Smooth muscle cell (in vitro differentiated cells): Measurements from ENCODE around the gene CFAP20DC. TPM values are rescaled to one million over a fixed set of nuclear protein-coding genes. Genes with fewer than 3 reads are reported as not detected.

Experiments
- DNase-seq: peaks from one replicate; lab custom pipeline; 2025; ENCODE audit not compliant: unreplicated experiment; lab: John Stamatoyannopoulos, UW
- H2AFZ ChIP-seq: fragments of 200-600 bp; sonication (generic); 2 replicates; pipeline ENCODE4 v1.6.0; 2016; ENCODE audit warnings: antibody characterized with exemption, low read depth, mild to moderate bottlenecking
- H3F3A ChIP-seq: fragments of 200-600 bp; sonication (generic); 2 replicates; pipeline ENCODE4 v1.6.0; 2017; ENCODE audit warnings: antibody characterized with exemption, low read depth
- H3K27ac ChIP-seq: fragments of 200-600 bp; sonication (generic); 2 replicates; pipeline ENCODE4 v1.5.1; 2016; ENCODE audit warnings: low read depth, mild to moderate bottlenecking
- H3K27me3 ChIP-seq: fragments of 200-600 bp; sonication (generic); 2 replicates; pipeline ENCODE4 v1.6.1; 2016; ENCODE audit warnings: low read depth, mild to moderate bottlenecking
- H3K36me3 ChIP-seq: fragments of 200-600 bp; sonication (generic); 2 replicates; pipeline ENCODE4 v1.5.1; 2016; ENCODE audit warnings: low read depth
- H3K4me1 ChIP-seq: fragments of 200-600 bp; sonication (generic); 2 replicates; pipeline ENCODE4 v1.5.1; 2016; ENCODE audit warnings: low read depth
- H3K4me2 ChIP-seq: fragments of 200-600 bp; sonication (generic); 2 replicates; pipeline ENCODE4 v1.6.0; 2016; ENCODE audit warnings: mild to moderate bottlenecking
- H3K4me3 ChIP-seq: fragments of 200-600 bp; sonication (generic); 2 replicates; pipeline ENCODE4 v1.5.1; 2016; ENCODE audit warnings: mild to moderate bottlenecking
- H3K79me2 ChIP-seq: fragments of 200-600 bp; sonication (generic); 2 replicates; pipeline ENCODE4 v1.6.0; 2016; ENCODE audit warnings: low read depth, mild to moderate bottlenecking
- H3K9ac ChIP-seq: fragments of 200-600 bp; sonication (generic); 2 replicates; pipeline ENCODE4 v1.6.0; 2016; ENCODE audit warnings: low read depth
- H3K9me3 ChIP-seq: fragments of 200-600 bp; sonication (generic); replicated peaks from 2 replicates; pipeline ENCODE4 v1.5.1; 2016; ENCODE audit warnings: low read depth
- H4K20me1 ChIP-seq: fragments of 200-600 bp; sonication (generic); 2 replicates; pipeline ENCODE4 v1.6.0; 2016; ENCODE audit warnings: low read depth
- WGBS: methylation state at CpG from one replicate; pipeline ENCODE4 v1.1.7; 2016; ENCODE audit warnings: low lambda C conversion rate; 5-methylcytosine and 5-hydroxymethylcytosine counted together
- polyA plus RNA-seq: library from polyadenylated mRNA; unstranded; fragments of >200 nt; fragmentation: Nextera tagmentation; extraction: Ambion mirVana; gene quantifications from 2 replicates; pipeline ENCODE4 v1.2.1, GENCODE V29; 2016
- total RNA-seq: library from RNA; depleted of rRNA; stranded (reverse); fragments of >200 nt; gene quantifications from 2 replicates; pipeline ENCODE4 v1.2.3, GENCODE V29; 2014
- TF ChIP-seq, protein P1 (sequence below): fragments of 200-600 bp; sonication (generic); IDR thresholded peaks from 2 replicates; pipeline ENCODE4 v1.5.1; 2017; ENCODE audit warnings: borderline replicate concordance, mild to moderate bottlenecking, antibody characterized with exemption; ENCODE audit not compliant: insufficient read depth, poor library complexity, severe bottlenecking

CFAP20DC gene
- total and polyA plus RNA-seq, 2 experiments from 2014 or later, result 7.9 to 11.6 TPM

DNA sequence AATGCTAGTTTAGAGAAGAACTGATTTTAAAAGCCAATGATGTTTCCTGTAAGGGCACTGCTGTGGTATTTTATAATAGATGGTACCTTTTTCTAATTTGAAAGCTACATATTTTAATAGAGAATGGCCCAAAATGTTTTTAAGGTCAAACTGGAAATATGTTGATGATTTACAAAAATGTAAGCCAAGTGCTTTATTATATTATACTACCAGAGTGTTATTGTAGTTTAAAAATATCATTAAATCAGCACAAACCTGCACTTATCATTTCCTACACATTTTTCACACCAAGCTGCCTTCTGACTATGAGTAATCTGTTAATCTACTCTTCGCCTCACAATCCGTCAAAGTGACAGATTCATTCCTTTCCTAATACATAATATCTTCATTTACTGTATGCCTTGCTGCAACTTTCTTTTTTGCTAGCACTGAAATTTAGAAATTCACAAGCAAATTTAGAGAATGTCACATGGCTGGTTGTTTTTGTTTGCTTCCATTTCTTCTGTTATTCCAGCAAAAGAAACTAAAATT lies 256.8 kb downstream of the CFAP20DC start:
- no peaks in the 10 kb centered on the region for H3K4me1 ChIP-seq
- WGBS, result 71% methylated on average over 2 of the region's 2 CpGs
- no peak for DNase-seq

DNA sequence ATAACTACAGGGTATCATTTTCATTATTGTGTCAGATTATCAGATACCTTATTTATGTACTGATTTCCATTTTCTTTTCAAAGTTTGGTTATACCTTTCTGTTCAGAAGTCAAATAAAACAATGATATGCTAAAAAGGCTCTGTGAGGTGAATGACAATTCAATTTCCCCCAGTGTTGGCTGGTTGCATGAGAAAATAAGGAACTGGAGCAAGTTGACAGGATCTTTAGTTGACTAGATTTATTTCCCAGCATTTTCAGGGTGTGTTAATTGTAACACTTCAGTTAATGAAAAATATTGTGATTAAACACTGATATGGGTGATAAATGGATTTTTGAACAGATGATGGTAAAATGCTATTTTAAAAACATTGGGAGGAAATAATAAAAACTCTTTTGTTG lies 260.4 kb downstream of the CFAP20DC start:
- no peaks in the 10 kb centered on the region for H3K4me1 ChIP-seq
- no peak for DNase-seq
- H3F3A ChIP-seq, result no peaks in the 10 kb centered on the region
- H3K4me2 ChIP-seq, result no peak overlapping the region
- H4K20me1 ChIP-seq, result no peaks in the 10 kb centered on the region
- no peak overlapping the region for H3K9ac ChIP-seq
- no peak overlapping the region for H2AFZ ChIP-seq
- TF ChIP-seq, protein P1, sequence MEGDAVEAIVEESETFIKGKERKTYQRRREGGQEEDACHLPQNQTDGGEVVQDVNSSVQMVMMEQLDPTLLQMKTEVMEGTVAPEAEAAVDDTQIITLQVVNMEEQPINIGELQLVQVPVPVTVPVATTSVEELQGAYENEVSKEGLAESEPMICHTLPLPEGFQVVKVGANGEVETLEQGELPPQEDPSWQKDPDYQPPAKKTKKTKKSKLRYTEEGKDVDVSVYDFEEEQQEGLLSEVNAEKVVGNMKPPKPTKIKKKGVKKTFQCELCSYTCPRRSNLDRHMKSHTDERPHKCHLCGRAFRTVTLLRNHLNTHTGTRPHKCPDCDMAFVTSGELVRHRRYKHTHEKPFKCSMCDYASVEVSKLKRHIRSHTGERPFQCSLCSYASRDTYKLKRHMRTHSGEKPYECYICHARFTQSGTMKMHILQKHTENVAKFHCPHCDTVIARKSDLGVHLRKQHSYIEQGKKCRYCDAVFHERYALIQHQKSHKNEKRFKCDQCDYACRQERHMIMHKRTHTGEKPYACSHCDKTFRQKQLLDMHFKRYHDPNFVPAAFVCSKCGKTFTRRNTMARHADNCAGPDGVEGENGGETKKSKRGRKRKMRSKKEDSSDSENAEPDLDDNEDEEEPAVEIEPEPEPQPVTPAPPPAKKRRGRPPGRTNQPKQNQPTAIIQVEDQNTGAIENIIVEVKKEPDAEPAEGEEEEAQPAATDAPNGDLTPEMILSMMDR, result no peak
- no peaks in the 10 kb centered on the region for H3K9me3 ChIP-seq
- no peak overlapping the region for H3K4me3 ChIP-seq
- no peaks in the 10 kb centered on the region for H3K27me3 ChIP-seq
- H3K36me3 ChIP-seq, result no peaks in the 10 kb centered on the region
- no peaks in the 10 kb centered on the region for H3K79me2 ChIP-seq
- no peak overlapping the region for H3K27ac ChIP-seq

More for the DNA sequence above, 256.8 kb downstream of the CFAP20DC start:
- Histone ChIP-seq H3K4me2 (no peak overlapping the region), H3K9me3 (no peaks in the 10 kb centered on the region), H3K36me3 (no peaks in the 10 kb centered on the region), H3K4me3 (no peak overlapping the region), H4K20me1 (no peaks in the 10 kb centered on the region), H3K27me3 (no peaks in the 10 kb centered on the region), H3K9ac (no peak overlapping the region), H3F3A (no peaks in the 10 kb centered on the region), H2AFZ (no peak overlapping the region), H3K79me2 (no peaks in the 10 kb centered on the region), H3K27ac (no peak overlapping the region)
- TF ChIP-seq, protein P1, result no peak

DNA sequence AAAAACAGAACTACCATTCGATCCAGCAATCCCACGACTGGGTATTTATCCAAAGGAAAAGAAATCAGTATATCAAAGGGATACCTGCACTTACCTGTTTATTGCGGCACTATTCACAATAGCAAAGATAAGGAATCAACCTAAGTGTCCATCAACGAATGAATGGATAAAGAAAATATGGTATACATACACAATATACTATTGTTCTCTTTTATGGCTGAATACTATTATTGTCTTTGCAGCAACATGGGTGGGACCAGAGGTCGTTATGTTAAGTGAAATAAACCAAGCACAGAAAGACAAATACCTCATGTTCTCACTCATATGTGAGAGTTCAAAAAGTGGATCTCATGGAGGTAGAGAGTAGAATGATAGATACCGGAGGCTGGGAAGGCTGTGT lies 264.9 kb downstream of the CFAP20DC start:
- DNase-seq, result no peak
- Histone ChIP-seq H4K20me1 (no peaks in the 10 kb centered on the region), H3K9me3 (peaks cover 1% of the 10 kb centered on the region), H3K4me1 (no peaks in the 10 kb centered on the region), H3K36me3 (no peaks in the 10 kb centered on the region), H3K4me3 (no peak overlapping the region), H2AFZ (no peak overlapping the region), H3K27ac (no peak overlapping the region), H3K9ac (no peak overlapping the region), H3K79me2 (no peaks in the 10 kb centered on the region), H3F3A (no peaks in the 10 kb centered on the region), H3K27me3 (no peaks in the 10 kb centered on the region), H3K4me2 (no peak overlapping the region)
- TF ChIP-seq, protein P1, result no peak
- 93% methylated on average over 6 of the region's 6 CpGs for WGBS

DNA sequence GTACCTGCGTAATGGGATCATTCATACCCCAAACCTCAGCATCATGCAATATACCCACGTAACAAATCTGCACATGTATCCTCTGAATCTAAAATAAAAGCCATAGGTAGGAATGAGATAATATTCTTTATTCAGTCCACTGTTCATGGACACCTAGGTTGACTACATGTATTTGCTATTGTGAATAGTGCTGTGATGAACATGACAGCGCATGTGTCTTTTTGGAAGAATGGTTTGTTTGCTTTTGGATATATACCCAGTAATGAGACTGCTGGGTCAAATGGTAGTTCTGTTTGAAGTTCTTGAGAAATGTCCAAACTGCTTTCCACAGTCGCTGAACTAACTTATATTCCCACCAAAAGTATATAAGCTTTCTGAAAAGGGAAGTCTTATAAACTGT lies 265.4 kb downstream of the CFAP20DC start:
- H3K36me3 ChIP-seq, result no peaks in the 10 kb centered on the region
- H3K4me3 ChIP-seq, result no peak overlapping the region
- H2AFZ ChIP-seq, result no peak overlapping the region
- no peaks in the 10 kb centered on the region for H3K27me3 ChIP-seq
- WGBS, result 91% methylated on average over 4 of the region's 4 CpGs
- TF ChIP-seq, protein P1, result no peak
- no peak overlapping the region for H3K9ac ChIP-seq
- H3K79me2 ChIP-seq, result no peaks in the 10 kb centered on the region
- no peaks in the 10 kb centered on the region for H4K20me1 ChIP-seq
- H3F3A ChIP-seq, result no peaks in the 10 kb centered on the region
- H3K9me3 ChIP-seq, result peaks cover 6% of the 10 kb centered on the region
- no peak overlapping the region for H3K4me2 ChIP-seq
- DNase-seq, result no peak
- no peaks in the 10 kb centered on the region for H3K4me1 ChIP-seq
- no peak overlapping the region for H3K27ac ChIP-seq
